IgD-negative memory B cell (primary cell): ENCODE data around the gene NUDT8. TPM values are rescaled to one million over a fixed set of nuclear protein-coding genes. Genes with fewer than 3 reads are reported as not detected.

ENCODE experiments used
- polyA plus RNA-seq: library from polyadenylated mRNA; unstranded; fragments of 300-500 nt; fragmentation: Illumina TruSeq; gene quantifications from one replicate; pipeline ENCODE4 v1.2.3, GENCODE V29; 2021

The NUDT8 gene
- polyA plus RNA-seq, 1 donor from 2014 or later: 2.9 TPM

Other genes with a start within 250 kb of the NUDT8 start
- 12.0 TPM for gene RAD9A, start 238.0 kb downstream of the NUDT8 start, polyA plus RNA-seq
- 546 TPM for gene PPP1CA, start 228.1 kb downstream of the NUDT8 start, polyA plus RNA-seq
- 341 TPM for gene TBC1D10C, start 225.9 kb downstream of the NUDT8 start, polyA plus RNA-seq
- gene CARNS1, start 214.3 kb downstream of the NUDT8 start, polyA plus RNA-seq: 2.4 TPM
- 65.1 TPM for gene RPS6KB2, start 201.4 kb downstream of the NUDT8 start, polyA plus RNA-seq
- gene PTPRCAP, start 192.3 kb downstream of the NUDT8 start, polyA plus RNA-seq: 1,093 TPM
- 19.9 TPM for gene CORO1B, start 186.5 kb downstream of the NUDT8 start, polyA plus RNA-seq
- gene GPR152, start 177.2 kb downstream of the NUDT8 start, polyA plus RNA-seq: 1.8 TPM
- 3.9 TPM for gene CABP4, start 174.6 kb downstream of the NUDT8 start, polyA plus RNA-seq
- gene TMEM134, start 160.7 kb downstream of the NUDT8 start, polyA plus RNA-seq: 272 TPM
- gene AIP, start 146.9 kb downstream of the NUDT8 start, polyA plus RNA-seq: 158 TPM
- 40.6 TPM for gene PITPNM1, start 124.6 kb downstream of the NUDT8 start, polyA plus RNA-seq
- gene CDK2AP2, start 121.8 kb downstream of the NUDT8 start, polyA plus RNA-seq: 133 TPM
- not detected for gene CABP2, start 106.5 kb downstream of the NUDT8 start, polyA plus RNA-seq
- gene GSTP1, start 46.1 kb downstream of the NUDT8 start, polyA plus RNA-seq: 214 TPM
- 121 TPM for gene NDUFV1, start 23.0 kb downstream of the NUDT8 start, polyA plus RNA-seq
- gene TBX10, start 9.8 kb upstream of the NUDT8 start, polyA plus RNA-seq: not detected
- gene ACY3, start 20.8 kb upstream of the NUDT8 start, polyA plus RNA-seq: 0.63 TPM
- gene ALDH3B2, start 44.7 kb upstream of the NUDT8 start, polyA plus RNA-seq: not detected